Right lobe of liver (tissue), 4 donors: ENCODE measurements around the gene DAZAP1.

Source experiments
- CTCF ChIP-seq, 4 donors: fragments of 200-600 bp in 3 of 4; fragments of 450-650 bp in 1 of 4; IDR thresholded peaks; one replicate each; pipeline versions ENCODE4 v1.5.1 to v1.8.0; 2016 to 2022; ENCODE audit warnings: antibody characterized with exemption in 4 of 4, mild to moderate bottlenecking in 2 of 4
- POLR2A ChIP-seq: fragments of 450-650 bp; IDR thresholded peaks from one replicate; pipeline ENCODE4 v1.6.1; 2017; ENCODE audit warnings: antibody characterized with exemption, mild to moderate bottlenecking
- donor health status: DM: no; HTN: no; CAD: no.
- donor health status: DM: no; HTN: no; CAD: no.
- donor health status: DM: no; HTN: yes; CAD: no.

GRCh38 chr19:1445932-1446712 lies 38.7 kb downstream of the DAZAP1 start:
- TF ChIP-seq CTCF (IDR thresholded peaks at IDR 0.05) (no peak), POLR2A (no peak)
